ENCODE data around the gene LEMD1.
"Not testable (repeated sequence)": the region's sequence is repeated elsewhere in the genome, so short reads cannot be mapped to it uniquely, and the experiment has no call there.

LEMD1 gene

GRCh38 chr1:205407970-205408369, 13.9 kb downstream of the LEMD1 start:
- ATAC-seq = no peak
- TF ChIP-seq ZFP30 (CRISPR knock-in tag; IDR thresholded peaks at IDR 0.05) (no peak), CSDC2 (CRISPR knock-in tag; IDR thresholded peaks at IDR 0.05) (no peak), CREB5 (CRISPR knock-in tag; IDR thresholded peaks at IDR 0.05; ENCODE audit: low read depth) (no peak), PATZ1 (CRISPR knock-in tag; IDR thresholded peaks at IDR 0.05; ENCODE audit: borderline replicate concordance) (no peak), ISL1 (CRISPR knock-in tag; IDR thresholded peaks at IDR 0.05) (no peak), TCF4 (CRISPR knock-in tag; IDR thresholded peaks at IDR 0.05; ENCODE audit: borderline replicate concordance) (no peak), OSR1 (CRISPR knock-in tag; IDR thresholded peaks at IDR 0.05) (no peak), POU6F1 (CRISPR knock-in tag; IDR thresholded peaks at IDR 0.05; ENCODE audit: borderline replicate concordance, low read depth) (no peak), ZC3H10 (CRISPR knock-in tag; IDR thresholded peaks at IDR 0.05) (no peak)

- not testable (repeated sequence) for ATAC-seq
These were observed 15.6 kb downstream of the LEMD1 start for GRCh38 chr1:205406252-205406651.

- ATAC-seq = not testable (repeated sequence)
These were observed 17.4 kb downstream of the LEMD1 start for GRCh38 chr1:205404484-205404883.

- TF ChIP-seq ZNF70 (CRISPR knock-in tag; IDR thresholded peaks at IDR 0.05) = no peak
- TF ChIP-seq BACH2 (CRISPR knock-in tag; IDR thresholded peaks at IDR 0.05; ENCODE audit: borderline replicate concordance) = no peak
- no peak for TF ChIP-seq ZFP30 (CRISPR knock-in tag; IDR thresholded peaks at IDR 0.05)
- TF ChIP-seq TOX (CRISPR knock-in tag; IDR thresholded peaks at IDR 0.05; ENCODE audit: borderline replicate concordance) = no peak
- TF ChIP-seq ZFP3 (CRISPR knock-in tag; IDR thresholded peaks at IDR 0.05) = no peak
- TF ChIP-seq RARB (CRISPR knock-in tag; IDR thresholded peaks at IDR 0.05) = no peak
- TF ChIP-seq ISL1 (CRISPR knock-in tag; IDR thresholded peaks at IDR 0.05) = no peak
- TF ChIP-seq SNAI2 (CRISPR knock-in tag; IDR thresholded peaks at IDR 0.05) = no peak
- TF ChIP-seq GLIS3 (CRISPR knock-in tag; IDR thresholded peaks at IDR 0.05) = no peak
- ATAC-seq = no peak
These were observed 23.3 kb downstream of the LEMD1 start for GRCh38 chr1:205398586-205398985.

GRCh38 chr1:205396967-205397616, 24.8 kb downstream of the LEMD1 start:
- peak; percentile 88 for ATAC-seq
- TF ChIP-seq ISL1 (CRISPR knock-in tag; IDR thresholded peaks at IDR 0.05) (no peak), TOX (CRISPR knock-in tag; IDR thresholded peaks at IDR 0.05; ENCODE audit: borderline replicate concordance) (no peak), CSRNP3 (CRISPR knock-in tag; IDR thresholded peaks at IDR 0.05) (no peak), ESRRG (CRISPR knock-in tag; IDR thresholded peaks at IDR 0.05) (no peak), ZNF565 (CRISPR knock-in tag; conservative IDR thresholded peaks at IDR 0.05; ENCODE audit: low read depth) (no peak), BACH2 (CRISPR knock-in tag; IDR thresholded peaks at IDR 0.05; ENCODE audit: borderline replicate concordance) (no peak)

GRCh38 chr1:205395616-205396015, 26.2 kb downstream of the LEMD1 start:
- TF ChIP-seq CREB5 (CRISPR knock-in tag; IDR thresholded peaks at IDR 0.05; ENCODE audit: low read depth) = no peak
- TF ChIP-seq RARB (CRISPR knock-in tag; IDR thresholded peaks at IDR 0.05) = no peak
- no peak for TF ChIP-seq ARNTL (CRISPR knock-in tag; IDR thresholded peaks at IDR 0.05; ENCODE audit: borderline replicate concordance, low read depth)
- no peak for TF ChIP-seq ZFP30 (CRISPR knock-in tag; IDR thresholded peaks at IDR 0.05)
- TF ChIP-seq POU6F1 (CRISPR knock-in tag; IDR thresholded peaks at IDR 0.05; ENCODE audit: borderline replicate concordance, low read depth) = no peak
- no peak for TF ChIP-seq CSDC2 (CRISPR knock-in tag; IDR thresholded peaks at IDR 0.05)
- no peak for TF ChIP-seq ZNF70 (CRISPR knock-in tag; IDR thresholded peaks at IDR 0.05)
- no peak for TF ChIP-seq ZC3H10 (CRISPR knock-in tag; IDR thresholded peaks at IDR 0.05)
- no peak for TF ChIP-seq PPARA (CRISPR knock-in tag; IDR thresholded peaks at IDR 0.05; ENCODE audit: borderline replicate concordance)
- TF ChIP-seq BACH2 (CRISPR knock-in tag; IDR thresholded peaks at IDR 0.05; ENCODE audit: borderline replicate concordance) = no peak
- no peak for TF ChIP-seq PATZ1 (CRISPR knock-in tag; IDR thresholded peaks at IDR 0.05; ENCODE audit: borderline replicate concordance)
- no peak for ATAC-seq

Data from SK-N-SH treated with all-trans-retinoic acid at 6 μM for 48 hours (cell line).